GM03348 (cell line): ENCODE measurements around the gene CTNND2.
A peak's percentile ranks its signal among the peaks of the same experiment; 100 is the strongest.
"Not testable (repeated sequence)": the region's sequence is repeated elsewhere in the genome, so short reads cannot be mapped to it uniquely, and the experiment has no call there.

Source experiments
- DNase-seq: peaks from one replicate; pipeline ENCODE4 v3.0.0; 2012; ENCODE audit warnings: low spot score

CTNND2 gene

DNA sequence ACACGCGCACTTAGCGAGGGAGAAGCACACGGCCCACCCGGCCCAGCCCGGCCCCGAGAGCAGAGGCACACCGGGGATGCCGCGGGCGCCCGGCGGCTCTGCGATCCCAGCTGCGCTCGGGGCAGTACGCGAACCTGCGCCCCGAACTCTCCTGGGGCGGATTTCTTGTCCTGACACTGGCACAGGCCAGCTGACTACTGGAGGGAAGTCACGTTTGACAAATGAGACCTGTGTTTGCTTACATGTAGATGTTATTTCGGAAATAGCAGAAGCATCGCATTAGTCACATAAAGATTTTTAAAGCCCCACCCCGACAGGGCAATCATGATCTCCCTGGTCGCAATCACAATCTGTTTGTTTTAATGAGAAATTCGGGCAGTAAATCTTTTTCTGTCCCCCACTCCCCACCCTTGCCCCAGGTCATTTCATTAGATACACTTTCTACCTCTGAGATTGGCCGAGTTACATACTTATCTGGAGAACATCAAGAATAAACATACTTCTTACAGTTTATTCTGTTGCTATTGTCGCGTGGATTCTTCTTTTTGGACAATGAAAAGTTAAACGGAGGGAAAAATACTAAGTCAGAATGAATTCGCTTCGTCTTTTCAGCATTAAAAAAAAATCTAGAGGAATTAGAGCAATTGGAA, 518.9 kb downstream of the CTNND2 start:
- peak; percentile 6 for DNase-seq

DNA sequence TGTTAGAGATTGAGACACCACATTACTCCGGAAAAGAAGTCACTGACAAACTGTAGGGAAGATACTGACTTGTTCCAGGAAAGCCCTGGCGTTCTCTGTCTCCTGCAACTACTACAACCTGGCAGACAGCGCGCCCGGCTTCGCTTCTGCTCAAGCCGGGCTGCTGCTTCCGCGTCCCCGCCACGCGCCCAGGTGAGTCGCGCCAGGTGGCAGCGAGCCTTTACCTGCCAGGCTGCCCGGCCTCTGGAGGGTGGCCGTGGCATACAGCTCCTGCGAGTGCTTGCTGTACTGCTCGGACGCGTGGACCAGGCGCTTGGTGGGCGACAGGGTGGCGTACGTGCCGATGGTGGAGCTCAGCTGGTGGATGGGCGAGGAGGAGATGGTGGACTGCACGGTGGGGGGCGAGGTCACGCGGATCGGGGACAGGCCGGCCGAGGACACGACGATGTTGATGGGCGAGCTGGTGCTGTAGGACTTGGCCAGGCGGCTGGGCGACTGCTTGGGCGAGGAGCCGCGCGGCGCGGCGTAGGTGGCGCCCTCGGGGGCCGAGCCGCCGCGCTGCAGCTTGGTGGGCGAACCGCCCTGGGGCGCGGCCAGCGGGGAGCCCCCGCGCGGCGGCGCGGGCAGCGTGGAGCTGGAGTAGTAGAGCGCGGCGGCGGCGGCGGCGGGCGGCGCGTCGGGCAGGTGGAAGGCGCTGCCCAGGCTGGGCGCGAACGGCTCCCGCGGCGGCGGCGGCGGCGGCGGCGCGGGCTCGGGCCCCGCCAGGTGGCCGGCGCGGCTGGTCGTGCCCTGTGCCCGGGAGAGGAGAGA, 519.6 kb downstream of the CTNND2 start:
- DNase-seq: no peak

DNA sequence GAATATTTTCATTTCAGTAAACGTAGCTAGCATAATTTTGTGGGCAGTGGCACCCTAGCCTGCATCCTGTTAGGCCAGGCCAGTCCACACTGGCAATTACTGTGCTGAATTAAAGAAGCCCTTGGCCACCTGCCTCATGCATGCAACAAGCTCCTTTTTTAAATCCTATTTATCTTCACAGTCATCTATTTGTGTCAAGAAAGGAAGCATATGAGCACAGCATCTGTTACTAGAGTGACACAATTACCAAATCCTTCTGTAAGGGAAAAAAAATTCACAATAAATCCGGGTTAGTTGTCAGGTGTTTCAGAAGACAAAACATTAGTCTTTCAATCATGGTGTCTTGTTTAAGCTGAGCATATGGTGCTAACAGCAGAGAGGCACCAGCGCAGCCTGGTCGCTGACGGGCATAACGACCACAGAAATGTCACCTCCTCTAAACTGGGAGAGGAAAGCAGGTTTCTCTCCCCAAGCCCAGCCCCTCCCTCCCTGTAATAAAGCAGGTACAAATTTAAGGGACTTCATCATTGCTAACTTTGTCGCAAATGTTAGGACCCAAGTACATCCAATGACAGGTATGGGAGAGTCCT, 520.6 kb downstream of the CTNND2 start:
- DNase-seq: no peak

DNA sequence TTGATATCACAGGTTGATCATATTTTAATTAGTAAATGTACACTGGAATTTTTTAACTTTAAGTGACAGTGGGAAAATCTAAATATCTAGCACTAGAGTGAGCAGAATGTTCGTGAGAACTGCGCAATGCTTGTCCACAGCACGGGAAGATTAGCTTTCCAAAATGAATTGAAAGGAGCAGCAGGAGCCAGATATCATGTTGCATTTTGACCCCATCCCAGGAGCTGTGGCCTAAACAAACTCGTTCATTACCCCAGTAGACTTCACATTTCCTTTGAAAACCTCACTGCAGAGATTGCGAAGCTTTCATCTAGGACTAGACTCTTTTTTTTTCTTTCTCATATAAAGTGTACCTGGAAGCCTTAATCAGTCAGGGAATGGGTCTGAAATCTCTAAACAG, 525.8 kb downstream of the CTNND2 start:
- no peak for DNase-seq

DNA sequence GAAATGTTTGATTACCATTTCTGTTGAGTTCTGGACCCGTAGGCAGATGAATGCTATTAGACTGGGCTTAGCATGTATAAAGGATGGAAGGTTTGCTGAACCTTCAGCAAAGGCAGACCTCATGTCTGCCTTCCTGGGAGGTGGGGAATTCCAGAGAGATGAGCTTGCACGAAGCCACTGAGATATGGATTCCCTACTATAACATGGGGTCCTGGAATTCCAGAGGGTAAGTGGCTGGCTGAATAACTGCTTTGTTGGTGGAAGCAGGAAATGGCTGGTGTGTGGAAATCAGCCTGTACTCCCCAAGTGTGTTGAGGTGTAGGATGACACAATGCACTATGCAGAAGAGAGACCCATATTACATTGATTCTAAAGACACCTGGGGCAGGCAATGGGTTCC, 526.4 kb downstream of the CTNND2 start:
- DNase-seq: no peak

DNA sequence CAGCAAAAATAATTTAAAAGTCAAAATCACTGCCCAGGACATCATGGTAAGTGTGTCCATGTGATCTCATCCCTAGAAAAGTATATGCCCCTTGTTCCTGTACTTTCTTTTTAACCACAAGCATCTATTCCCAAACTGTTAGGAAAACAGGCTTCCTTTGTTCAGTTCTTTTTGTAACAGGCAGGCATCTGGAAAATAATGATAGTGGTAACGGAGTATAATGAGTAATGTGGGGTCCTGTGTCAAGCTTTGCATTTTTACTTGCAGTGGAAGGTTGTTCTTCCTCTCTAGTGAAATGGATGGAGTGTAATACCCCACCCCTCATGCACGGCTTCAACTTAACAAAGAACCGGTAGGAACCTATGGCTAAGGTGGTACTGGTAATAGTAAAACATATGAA, 532.1 kb downstream of the CTNND2 start:
- DNase-seq: no peak

DNA sequence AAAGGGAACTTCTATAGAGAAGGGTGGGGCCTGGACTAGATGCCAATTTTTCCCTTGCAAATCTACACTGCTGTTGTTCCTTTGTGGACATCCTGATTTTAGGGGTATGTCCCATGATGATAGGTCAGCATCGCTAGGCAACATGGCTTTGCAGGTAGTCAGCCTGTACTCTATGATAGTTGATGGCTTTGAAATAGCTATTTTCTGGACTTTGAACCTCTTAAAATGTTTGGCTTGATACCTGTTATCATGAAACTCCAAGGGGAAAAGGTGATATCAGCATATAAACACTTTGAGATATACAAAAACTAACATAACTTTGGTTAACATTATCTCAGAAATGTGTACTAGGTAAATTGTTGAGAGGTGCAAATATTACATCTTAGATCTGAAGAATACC, 533.2 kb downstream of the CTNND2 start:
- no peak for DNase-seq

DNA sequence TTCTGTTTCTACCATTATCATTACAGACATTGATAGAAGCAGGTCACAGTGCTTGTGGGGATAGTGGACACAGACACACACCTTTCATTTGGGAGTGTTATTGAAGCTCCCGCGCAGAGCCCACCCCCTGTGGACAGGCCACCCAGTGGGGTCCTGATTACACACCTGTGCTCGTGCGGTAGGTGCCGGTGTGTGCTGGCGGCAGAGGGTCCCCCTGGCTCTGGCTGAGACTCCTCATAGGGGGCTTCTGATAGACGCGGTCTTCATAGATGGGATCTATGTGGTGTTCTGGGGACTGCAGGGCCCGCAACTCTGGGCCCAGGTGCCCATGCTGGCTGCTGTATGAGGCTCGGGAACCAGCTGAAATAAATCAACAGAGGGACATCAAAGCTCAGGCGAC, 539.7 kb downstream of the CTNND2 start:
- DNase-seq: no peak

DNA sequence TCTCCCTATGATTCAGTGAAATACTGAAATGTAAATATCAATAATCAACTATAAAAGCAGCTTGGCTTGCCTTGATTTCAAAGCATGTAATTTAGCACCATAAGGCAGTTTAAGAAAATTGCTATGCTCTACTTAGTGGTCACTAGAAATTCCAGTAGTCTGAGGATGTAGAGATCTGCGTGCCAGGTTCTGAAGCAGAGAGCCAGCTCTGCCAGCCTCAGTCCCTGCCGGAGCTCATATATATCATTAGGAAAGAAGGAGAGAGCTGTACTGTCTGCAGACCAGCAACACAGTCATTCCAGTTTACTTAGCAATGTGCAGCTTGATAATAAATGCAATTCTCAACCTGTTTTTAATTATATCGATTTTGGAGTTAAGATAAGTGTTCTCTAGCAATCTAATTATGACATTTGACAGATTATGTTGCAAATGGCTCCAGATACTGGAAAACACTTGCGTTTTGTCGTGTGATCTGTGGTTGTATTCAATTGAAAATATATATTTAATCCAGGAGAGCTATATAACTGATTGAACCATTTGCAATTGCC, 540.5 kb downstream of the CTNND2 start:
- DNase-seq: no peak

DNA sequence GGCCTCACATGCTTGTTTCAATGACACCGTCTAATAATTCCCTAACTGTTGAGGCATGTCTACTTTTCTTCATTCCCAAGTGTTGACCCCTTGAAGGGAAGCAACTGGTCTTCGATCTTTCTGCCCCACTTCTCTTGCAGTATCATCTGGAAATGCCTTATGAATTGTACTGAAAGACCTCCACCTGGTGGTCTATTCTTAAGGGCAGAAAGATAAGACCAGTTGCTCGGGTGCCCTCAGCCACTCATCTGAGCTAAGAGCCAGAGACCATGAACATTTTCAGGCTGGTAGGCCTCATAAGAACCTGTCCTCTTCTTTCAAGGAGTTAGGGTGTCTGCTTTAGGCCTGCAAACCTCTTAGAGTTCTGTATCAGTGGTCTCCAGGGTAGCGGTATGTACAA, 542.5 kb downstream of the CTNND2 start:
- DNase-seq: no peak

DNA sequence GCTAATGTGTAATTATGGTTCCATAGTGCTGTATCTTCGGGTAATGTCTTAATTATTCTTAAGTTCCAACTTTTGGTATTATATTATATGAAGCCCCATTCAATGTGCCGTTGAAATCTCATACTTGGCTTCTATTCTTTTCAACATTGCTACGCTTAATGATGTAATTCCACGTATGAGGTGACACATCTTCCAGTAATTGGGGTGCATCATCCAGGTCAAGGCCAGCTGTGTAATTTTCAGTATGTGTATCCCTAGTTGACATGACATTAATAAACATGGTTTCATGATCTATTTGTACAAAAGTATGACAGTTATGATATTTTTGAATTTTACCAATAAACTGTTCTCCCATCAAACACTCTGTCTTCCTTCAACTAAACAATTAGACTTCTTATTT, 546.3 kb downstream of the CTNND2 start:
- no peak for DNase-seq

DNA sequence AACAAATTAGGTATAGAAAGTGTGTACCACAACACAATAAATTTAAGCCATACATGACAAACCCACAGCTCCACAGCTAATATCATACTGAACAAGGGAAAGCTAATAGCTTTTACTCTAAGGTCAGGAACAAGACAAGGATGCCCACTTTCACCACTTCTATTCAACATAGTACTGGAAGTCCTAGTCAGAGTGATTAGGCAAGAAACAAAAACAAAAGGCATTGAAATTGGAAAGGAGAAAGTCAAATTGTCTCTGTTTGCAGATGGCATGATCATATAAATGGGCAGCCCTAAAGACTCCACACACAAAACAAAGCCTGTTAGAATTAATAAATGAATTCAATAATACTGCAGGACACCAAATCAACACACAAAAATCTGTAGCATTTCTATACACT, 548.8 kb downstream of the CTNND2 start:
- no peak for DNase-seq

DNA sequence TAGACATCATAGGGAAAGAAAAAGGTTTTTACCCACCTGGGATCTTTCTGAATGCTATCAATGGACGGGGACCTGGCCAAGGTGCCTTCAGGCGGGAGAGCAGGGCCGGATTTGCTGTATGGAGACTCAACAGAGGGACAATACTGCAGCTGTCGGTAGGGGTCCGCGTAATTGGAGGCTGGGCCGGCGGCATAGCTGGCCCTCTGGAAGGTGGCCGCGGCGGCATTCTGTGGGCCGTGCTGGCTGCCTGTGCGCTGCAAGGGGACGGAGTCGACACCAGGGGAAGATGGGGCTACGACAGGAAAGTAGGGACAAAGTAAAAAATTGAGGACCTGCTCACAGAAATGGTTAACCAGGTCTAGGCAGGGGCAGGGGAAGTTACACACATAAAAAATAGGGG, 557.9 kb downstream of the CTNND2 start:
- no peak for DNase-seq

DNA sequence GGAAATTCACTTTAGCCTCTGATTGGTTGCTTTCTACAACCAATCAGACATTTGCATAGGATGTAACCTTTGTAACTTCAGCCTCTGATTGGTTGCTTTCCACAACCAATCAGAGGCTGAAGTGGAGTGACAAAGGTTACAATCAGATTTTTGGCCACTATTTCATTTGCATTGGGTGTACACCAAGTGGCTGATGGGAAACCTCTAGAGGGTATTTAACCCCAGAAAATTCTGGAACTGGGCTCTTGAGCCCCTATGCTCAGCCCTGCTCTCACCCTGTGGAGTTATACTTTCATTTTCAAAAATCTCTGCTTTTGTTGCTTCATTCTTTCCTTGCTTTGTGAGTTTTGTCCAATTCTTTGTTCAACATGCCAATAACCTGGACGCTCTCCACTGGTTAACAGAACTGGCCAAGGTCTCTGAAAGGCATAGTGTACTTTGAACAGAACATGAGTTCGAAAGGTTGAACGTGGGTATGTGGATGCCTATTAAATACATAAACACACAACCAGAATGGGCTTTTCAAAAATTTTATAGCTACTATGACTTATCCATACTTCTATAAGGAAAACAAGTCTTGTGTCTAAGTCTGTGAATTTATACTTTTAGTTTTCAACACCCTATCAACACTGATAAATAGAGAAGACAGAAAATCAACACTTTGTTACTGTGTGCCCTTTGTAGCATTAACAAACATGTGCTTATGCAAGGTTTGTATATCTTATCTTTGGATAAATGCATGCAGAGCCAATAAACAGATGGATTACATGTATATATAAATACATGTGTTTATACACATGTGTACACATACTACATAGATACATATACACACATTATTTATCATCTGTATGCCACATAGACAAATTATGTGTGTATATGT, 568.1 kb downstream of the CTNND2 start:
- DNase-seq: no peak

DNA sequence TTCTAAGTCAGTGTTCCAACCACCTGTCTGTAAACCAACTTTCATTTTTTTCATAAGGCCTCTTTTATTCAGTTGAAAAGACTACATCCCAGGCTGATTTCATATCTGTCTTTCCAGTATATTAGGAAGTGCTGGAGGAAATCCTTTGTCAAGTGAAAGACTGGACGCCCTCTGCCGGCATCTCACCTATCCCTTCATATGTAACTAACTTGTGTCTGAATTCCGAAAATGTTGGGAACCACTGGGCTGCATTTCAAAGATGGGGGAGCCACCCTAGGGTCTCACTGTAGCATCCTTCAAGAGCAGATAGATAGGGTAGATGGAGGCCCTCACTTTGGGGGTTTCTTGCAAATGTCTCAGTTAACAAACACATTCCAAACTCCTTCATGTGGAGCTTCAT, 569.8 kb downstream of the CTNND2 start:
- DNase-seq: no peak

DNA sequence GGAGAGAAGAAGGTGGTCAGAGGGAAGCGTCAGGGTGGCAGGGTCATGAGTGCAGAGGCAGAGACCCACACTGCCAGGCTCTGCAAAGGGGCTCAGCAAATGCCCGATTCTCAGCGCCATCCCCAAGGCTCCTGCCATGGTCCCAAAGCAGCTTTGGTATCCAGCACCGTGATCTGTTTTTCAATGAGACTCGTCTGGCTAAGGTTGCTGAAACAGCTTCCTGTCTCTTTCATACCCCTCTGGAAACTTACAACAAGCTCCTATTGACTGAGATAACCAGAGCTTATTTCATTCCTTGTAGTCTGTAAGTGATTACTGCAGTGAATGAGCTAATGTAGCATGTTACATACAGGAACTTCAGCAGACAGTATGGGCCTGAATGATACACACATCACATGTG, 574.6 kb downstream of the CTNND2 start:
- DNase-seq: no peak

DNA sequence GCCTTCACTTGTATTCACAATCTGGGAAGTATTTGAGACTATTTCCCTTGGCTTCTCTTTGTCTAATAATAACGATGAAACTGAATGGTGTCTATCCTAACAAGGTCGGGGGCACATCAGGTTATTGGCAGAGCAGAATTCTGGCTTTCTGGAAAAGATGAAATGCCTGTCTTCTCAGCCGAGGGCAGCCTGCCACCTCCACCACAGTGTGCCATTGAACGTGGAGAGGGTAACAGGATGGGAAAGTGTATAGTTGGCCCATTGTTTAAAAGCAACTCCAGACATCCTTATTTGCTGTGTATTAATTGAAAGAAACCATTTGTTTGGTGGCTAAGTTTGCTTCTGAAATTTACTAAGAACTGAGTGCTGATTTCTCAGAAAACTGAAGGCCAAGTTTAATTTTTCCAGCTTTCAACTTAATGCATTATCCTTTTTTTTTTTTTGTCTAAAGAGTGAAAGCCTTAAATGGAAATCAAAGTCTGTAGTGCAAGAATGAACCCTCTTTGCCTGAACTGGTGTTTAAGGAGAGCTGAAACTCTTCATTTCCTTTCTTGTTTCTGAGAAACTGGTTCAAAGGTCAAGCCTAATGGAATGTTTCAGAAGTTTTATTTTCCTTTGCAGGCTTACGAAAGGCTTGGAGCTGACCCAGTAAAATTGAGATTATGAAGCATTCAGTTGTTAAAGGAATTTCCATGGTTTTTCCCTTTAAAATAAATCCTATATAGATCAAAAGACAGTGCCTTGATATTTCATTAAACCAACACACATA, 579.5 kb downstream of the CTNND2 start:
- DNase-seq: no peak

DNA sequence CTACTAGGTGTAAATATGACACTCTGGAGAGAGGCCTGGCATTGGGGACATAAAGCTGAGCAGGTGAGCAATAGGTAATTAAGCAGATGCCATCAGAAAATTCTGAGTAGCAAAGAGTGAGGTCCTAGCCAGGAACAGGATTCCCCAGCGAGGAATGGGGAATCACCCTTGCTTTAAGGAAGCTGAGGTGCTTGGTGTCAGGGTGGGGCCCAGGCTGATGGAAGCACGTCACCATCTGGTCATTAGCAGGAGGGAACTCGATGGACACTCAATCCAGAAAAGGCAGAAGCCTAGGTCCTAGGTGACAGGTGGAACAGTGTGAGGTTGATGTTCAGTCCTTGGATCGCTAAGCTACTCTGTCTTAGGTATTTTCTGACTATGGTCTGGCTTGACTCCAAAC, 580.5 kb downstream of the CTNND2 start:
- DNase-seq: no peak

DNA sequence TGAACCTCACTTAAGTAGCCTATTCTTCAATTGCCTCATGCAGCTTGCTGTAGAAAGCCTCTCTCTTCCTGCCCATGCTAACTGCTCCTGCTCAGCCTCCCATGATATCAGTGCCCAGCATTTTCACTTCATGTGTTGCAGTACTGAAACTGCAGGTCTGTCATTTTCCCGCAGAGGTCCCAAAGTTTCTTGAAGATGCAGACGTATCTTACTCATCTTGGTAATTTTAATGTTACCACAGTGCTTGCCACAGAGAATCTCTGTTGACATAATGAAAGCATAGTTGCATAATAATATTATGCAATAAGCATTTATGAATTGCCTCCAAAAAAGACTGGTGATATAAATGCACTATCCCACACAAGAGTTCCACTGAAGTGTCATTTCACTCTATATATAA, 582.1 kb downstream of the CTNND2 start:
- no peak for DNase-seq

DNA sequence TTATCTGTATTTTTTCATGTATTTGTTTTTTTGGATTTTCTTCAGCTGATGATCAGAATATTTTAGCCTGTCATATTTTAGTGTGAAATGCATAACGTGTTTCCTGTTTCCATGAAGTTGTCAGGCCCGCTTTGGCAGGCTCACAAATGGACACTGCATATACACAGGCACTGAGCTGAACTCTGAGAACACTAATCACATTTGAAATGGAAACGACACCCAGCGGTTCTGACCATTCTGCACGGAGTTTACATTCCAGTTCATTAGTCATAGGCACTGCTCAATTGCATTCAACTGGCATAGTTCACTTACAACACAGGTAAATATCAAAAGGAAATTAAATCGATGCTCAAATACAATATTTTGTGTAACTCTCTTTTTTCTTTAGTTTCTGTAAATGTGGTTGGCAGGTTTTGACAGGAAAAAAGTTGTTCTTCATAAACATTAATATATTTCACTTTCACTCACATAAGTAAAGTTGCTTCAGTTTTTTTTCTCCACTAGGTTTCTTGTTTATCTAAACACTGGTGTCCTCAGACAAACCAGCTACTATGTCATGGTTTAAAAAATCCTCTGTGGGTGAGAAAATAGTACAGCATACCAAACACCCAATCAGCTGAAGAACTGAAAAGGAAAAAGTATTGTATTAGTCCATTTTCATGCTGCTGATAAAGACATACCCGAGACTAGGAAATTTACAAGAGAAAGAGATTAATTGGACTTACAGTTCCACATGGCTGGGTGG, 584.2 kb downstream of the CTNND2 start:
- no peak for DNase-seq

DNA sequence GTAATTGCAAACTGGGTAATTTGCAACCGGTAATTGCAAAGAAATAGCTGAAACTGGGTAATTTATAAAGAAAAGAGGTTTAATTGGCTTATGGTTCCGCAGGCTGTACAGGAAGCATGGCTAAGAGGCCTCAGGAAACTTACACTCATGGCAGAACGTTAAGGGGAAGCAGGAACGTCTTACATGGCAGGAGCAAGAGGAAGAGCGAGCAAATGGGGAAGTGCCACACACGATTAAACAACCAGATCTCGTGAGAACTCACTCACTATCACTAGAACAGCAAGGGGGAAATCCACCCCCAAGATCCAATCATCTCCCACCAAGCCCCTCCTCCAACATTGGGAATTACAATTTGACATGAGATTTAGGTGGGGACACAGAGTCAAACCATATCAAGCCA, 590.6 kb downstream of the CTNND2 start:
- not testable (repeated sequence) for DNase-seq
